Measurements from ENCODE around the gene GLUD1.
"Not testable (repeated sequence)": the region's sequence is repeated elsewhere in the genome, so short reads cannot be mapped to it uniquely, and the experiment has no call there.

GRCh38 chr10:87019066-87019465, 75.6 kb downstream of the GLUD1 start:
- TF ChIP-seq CTCF (IDR thresholded peaks at IDR 0.05; ENCODE audit: insufficient read depth, low read depth, low read length); EZH2 (IDR thresholded peaks at IDR 0.05; ENCODE audit: insufficient read depth, low read length): not testable (repeated sequence)

Measured in astrocyte (in vitro differentiated cells and primary cell).